Measurements from ENCODE around the gene FNDC3A. TPM values are rescaled to one million over a fixed set of nuclear protein-coding genes. Genes with fewer than 3 reads are reported as not detected.
"Not testable (repeated sequence)": the region's sequence is repeated elsewhere in the genome, so short reads cannot be mapped to it uniquely, and the experiment has no call there.

FNDC3A gene
- total RNA-seq, 1 donor: 50.7 TPM

DNA sequence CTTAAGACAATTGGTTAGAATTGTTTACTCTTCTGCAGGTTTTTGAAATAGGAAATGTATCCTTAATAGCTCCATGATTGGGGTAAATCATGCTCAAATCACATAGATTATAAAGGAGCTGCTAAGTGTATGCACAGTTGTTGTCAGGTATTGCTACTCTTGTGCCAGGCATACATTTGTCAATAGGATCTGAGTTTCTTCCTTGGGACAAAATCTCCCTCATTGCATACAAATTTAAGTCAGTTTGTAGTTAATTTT lies 135.1 kb downstream of the FNDC3A start:
- no peak for TF ChIP-seq CTCF (IDR thresholded peaks at IDR 0.05; ENCODE audit: extremely low read depth, low read depth, low read length)

DNA sequence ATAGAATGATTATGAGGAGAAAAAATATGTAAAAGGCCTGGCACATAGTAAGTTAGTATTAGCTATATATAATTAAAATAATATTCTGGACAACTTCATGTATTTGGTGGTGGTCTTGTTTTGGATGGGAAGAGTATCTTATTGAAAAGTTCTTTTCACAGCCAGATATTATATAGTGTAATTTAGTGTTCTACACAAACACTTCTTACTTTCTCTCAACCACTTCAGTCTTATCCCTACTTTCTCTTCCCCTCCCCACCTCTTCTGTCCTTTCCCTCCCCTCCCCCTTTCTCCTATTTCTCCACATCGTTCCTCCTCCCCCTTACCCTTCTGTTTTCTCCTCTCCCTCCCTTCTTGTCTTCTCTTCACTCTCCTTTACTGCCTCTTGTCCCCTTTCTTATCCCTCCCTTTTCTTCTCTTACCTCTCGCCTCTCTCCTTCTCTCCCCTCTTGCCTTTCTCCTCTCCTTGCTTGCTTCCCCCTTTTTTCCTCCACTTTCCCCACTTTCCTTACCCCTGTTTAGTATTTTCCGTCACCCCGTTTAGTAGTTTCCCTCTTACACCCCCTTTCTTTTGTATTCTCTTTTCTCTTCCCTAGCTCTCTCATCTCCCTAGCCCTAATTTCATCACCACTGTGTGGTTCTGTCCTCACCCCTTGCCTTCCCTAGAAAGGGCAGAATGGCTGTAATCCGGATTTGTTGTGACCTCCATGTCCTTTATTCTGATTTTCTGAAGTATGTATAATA lies 137.2 kb downstream of the FNDC3A start:
- Histone ChIP-seq H3K79me2 (ENCODE audit: insufficient read depth, low read length) (peaks cover 63% of the 10 kb centered on the region), H3K4me1 (ENCODE audit: insufficient read depth, low read length) (peaks cover 29% of the 10 kb centered on the region), H4K20me1 (ENCODE audit: insufficient read depth, low read length) (no peaks in the 10 kb centered on the region), H3K27ac (ENCODE audit: low read depth, low read length) (peak overlapping the region; percentile 58), H3K4me3 (ENCODE audit: insufficient read depth, low read length) (peak overlapping the region; percentile 18), H3K36me3 (ENCODE audit: insufficient read depth, low read length) (peaks cover 25% of the 10 kb centered on the region), H3K27me3 (ENCODE audit: insufficient read depth, low read length) (no peaks in the 10 kb centered on the region), H2AFZ (ENCODE audit: low read length) (no peak overlapping the region), H3K4me2 (ENCODE audit: insufficient read depth, low read length) (peak overlapping the region; percentile 60), H3K9me3 (ENCODE audit: low read depth, low read length) (no peaks in the 10 kb centered on the region)
- TF ChIP-seq CTCF (IDR thresholded peaks at IDR 0.05; ENCODE audit: extremely low read depth, low read depth, low read length): no peak
- no peak for DNase-seq (ENCODE audit: insufficient read length, low spot score, missing footprints)

More for the DNA sequence above, 135.1 kb downstream of the FNDC3A start:
- peaks cover 50% of the 10 kb centered on the region for H3K79me2 ChIP-seq (ENCODE audit: insufficient read depth, low read length)
- no peaks in the 10 kb centered on the region for H3K9me3 ChIP-seq (ENCODE audit: low read depth, low read length)
- peak overlapping the region; percentile 73 for H3K4me3 ChIP-seq (ENCODE audit: insufficient read depth, low read length)
- peak overlapping the region; percentile 73 for H3K4me2 ChIP-seq (ENCODE audit: insufficient read depth, low read length)
- no peak for DNase-seq (ENCODE audit: insufficient read length, low spot score, missing footprints)
- no peaks in the 10 kb centered on the region for H4K20me1 ChIP-seq (ENCODE audit: insufficient read depth, low read length)
- H3K36me3 ChIP-seq (ENCODE audit: insufficient read depth, low read length): peaks cover 8% of the 10 kb centered on the region
- H2AFZ ChIP-seq (ENCODE audit: low read length): no peak overlapping the region
- no peaks in the 10 kb centered on the region for H3K27me3 ChIP-seq (ENCODE audit: insufficient read depth, low read length)
- peak overlapping the region; percentile 82 for H3K27ac ChIP-seq (ENCODE audit: low read depth, low read length)
- peaks cover 29% of the 10 kb centered on the region for H3K4me1 ChIP-seq (ENCODE audit: insufficient read depth, low read length)

DNA sequence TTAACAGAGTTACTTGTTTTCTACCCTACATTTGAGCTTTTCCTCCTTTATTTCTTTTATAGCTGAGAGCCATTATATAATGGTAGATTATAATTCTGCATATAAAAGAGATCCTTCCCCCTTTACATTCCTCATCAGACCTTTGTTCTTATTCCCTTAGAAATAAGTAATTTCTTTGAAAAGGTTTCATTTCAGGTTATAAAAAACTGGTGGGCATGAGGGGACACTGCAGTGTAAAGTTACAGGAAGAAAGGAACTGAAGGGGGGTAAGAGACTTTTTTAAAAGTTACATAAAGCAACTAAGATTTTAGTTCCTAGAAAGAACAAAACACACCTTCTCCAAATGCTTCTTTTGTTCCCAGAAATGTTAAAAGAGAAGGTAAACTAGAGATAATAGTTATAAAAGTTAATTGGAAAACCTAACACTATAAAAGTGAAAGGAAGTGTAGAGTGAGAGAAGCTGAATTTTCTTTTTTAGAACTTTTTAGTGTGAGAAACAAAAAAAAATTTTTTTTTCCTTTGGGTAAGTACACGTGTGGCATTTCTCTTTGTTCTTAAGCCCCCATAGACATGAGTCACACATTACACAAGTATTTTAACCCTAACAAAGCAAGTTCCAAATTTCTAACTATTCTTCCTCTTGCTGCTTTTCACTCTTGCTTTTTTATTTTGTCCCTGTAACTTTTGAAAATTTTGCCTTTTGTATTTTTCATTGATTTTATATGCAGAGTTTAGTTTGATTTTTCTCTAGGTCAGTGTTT lies 138.0 kb downstream of the FNDC3A start:
- no peak for TF ChIP-seq CTCF (IDR thresholded peaks at IDR 0.05; ENCODE audit: extremely low read depth, low read depth, low read length)
- peak overlapping the region; percentile 58 for H3K27ac ChIP-seq (ENCODE audit: low read depth, low read length)
- H3K36me3 ChIP-seq (ENCODE audit: insufficient read depth, low read length): peaks cover 29% of the 10 kb centered on the region
- H4K20me1 ChIP-seq (ENCODE audit: insufficient read depth, low read length): no peaks in the 10 kb centered on the region
- H3K4me1 ChIP-seq (ENCODE audit: insufficient read depth, low read length): peaks cover 29% of the 10 kb centered on the region
- H3K27me3 ChIP-seq (ENCODE audit: insufficient read depth, low read length): no peaks in the 10 kb centered on the region
- H3K9me3 ChIP-seq (ENCODE audit: low read depth, low read length): no peaks in the 10 kb centered on the region
- peak overlapping the region; percentile 18 for H3K4me3 ChIP-seq (ENCODE audit: insufficient read depth, low read length)
- DNase-seq (ENCODE audit: insufficient read length, low spot score, missing footprints): no peak
- no peak overlapping the region for H2AFZ ChIP-seq (ENCODE audit: low read length)
- H3K4me2 ChIP-seq (ENCODE audit: insufficient read depth, low read length): peak overlapping the region; percentile 60
- peaks cover 63% of the 10 kb centered on the region for H3K79me2 ChIP-seq (ENCODE audit: insufficient read depth, low read length)

- peaks cover 51% of the 10 kb centered on the region for H3K79me2 ChIP-seq (ENCODE audit: insufficient read depth, low read length)
- H4K20me1 ChIP-seq (ENCODE audit: insufficient read depth, low read length): no peaks in the 10 kb centered on the region
- H3K36me3 ChIP-seq (ENCODE audit: insufficient read depth, low read length): peaks cover 33% of the 10 kb centered on the region
Measured at GRCh38 chr13:49116873-49117272, 141.2 kb downstream of the FNDC3A start.

DNA sequence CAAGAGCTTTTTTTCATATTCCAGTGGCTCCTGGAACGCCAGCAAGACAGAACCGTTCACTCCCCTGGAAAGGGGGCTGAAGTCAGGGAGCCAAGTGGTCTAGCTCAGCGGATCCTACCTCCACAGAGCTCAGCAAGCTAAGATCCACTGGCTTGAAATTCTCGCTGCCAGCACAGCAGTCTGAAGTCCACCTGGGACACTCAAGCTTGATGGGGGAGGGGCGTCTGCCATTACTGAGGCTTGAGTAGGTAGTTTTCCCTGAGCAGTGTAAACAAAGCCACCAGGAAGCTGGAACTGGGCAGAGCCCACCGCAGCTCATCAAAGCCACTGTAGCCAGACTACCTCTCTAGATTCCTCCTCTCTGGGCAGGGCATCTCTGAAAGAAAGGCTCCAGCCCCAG lies 142.7 kb downstream of the FNDC3A start:
- not testable (repeated sequence) for H3K27ac ChIP-seq (ENCODE audit: low read depth, low read length); H3K9me3 ChIP-seq (ENCODE audit: low read depth, low read length); H4K20me1 ChIP-seq (ENCODE audit: insufficient read depth, low read length); H3K4me1 ChIP-seq (ENCODE audit: insufficient read depth, low read length); H2AFZ ChIP-seq (ENCODE audit: low read length); H3K27me3 ChIP-seq (ENCODE audit: insufficient read depth, low read length); H3K4me2 ChIP-seq (ENCODE audit: insufficient read depth, low read length); H3K4me3 ChIP-seq (ENCODE audit: insufficient read depth, low read length); DNase-seq (ENCODE audit: insufficient read length, low spot score, missing footprints)
- Histone ChIP-seq H3K79me2 (ENCODE audit: insufficient read depth, low read length) (peaks cover 35% of the 10 kb centered on the region), H3K36me3 (ENCODE audit: insufficient read depth, low read length) (peaks cover 33% of the 10 kb centered on the region)

More at GRCh38 chr13:49116873-49117272, 141.2 kb downstream of the FNDC3A start:
- Histone ChIP-seq H3K27ac (ENCODE audit: low read depth, low read length) (no peak overlapping the region), H3K9me3 (ENCODE audit: low read depth, low read length) (no peaks in the 10 kb centered on the region), H3K4me2 (ENCODE audit: insufficient read depth, low read length) (no peak overlapping the region), H3K4me1 (ENCODE audit: insufficient read depth, low read length) (peaks cover 21% of the 10 kb centered on the region), H2AFZ (ENCODE audit: low read length) (no peak overlapping the region), H3K4me3 (ENCODE audit: insufficient read depth, low read length) (no peak overlapping the region), H3K27me3 (ENCODE audit: insufficient read depth, low read length) (no peaks in the 10 kb centered on the region)
- no peak for TF ChIP-seq CTCF (IDR thresholded peaks at IDR 0.05; ENCODE audit: extremely low read depth, low read depth, low read length)
- DNase-seq (ENCODE audit: insufficient read length, low spot score, missing footprints): no peak
